WERI-Rb-1 (cell line): ENCODE data around the gene BCAP29.

Experiments
- DNase-seq: peaks from one replicate; pipeline ENCODE4 v3.0.0-alpha.2; 2020
- H3K27ac ChIP-seq: fragments of 250-450 bp; sonication (Bioruptor Pico); 2 replicates; pipeline ENCODE4 v1.5.1; 2020; ENCODE audit warnings: mild to moderate bottlenecking, moderate library complexity
- H3K27me3 ChIP-seq: fragments of 250-450 bp; sonication (Bioruptor Pico); 2 replicates; pipeline ENCODE4 v1.5.1; 2021; ENCODE audit warnings: mild to moderate bottlenecking, low read depth, moderate library complexity; ENCODE audit not compliant: insufficient read depth, severe bottlenecking
- H3K36me3 ChIP-seq: fragments of 250-450 bp; sonication (Bioruptor Pico); 2 replicates; pipeline ENCODE4 v1.5.1; 2020; ENCODE audit warnings: mild to moderate bottlenecking, moderate library complexity
- H3K4me3 ChIP-seq: 2 replicates; pipeline ENCODE4 v1.5.1; 2011; ENCODE audit warnings: low read depth, mild to moderate bottlenecking, control low read depth, low read length
- H3K9me3 ChIP-seq: fragments of 250-450 bp; sonication (Bioruptor Pico); 2 replicates; pipeline ENCODE4 v1.5.1; 2021; ENCODE audit warnings: mild to moderate bottlenecking, moderate library complexity; ENCODE audit not compliant: severe bottlenecking
- CTCF ChIP-seq: IDR thresholded peaks from 2 replicates; pipeline ENCODE4 v1.5.1; 2011; ENCODE audit warnings: low read depth, mild to moderate bottlenecking, control low read depth, inconsistent platforms, low read length

Gene BCAP29

GRCh38 chr7:107544848-107545591, 35.0 kb upstream of the BCAP29 start:
- H3K27me3 ChIP-seq = no peaks in the 10 kb centered on the region
- no peak for DNase-seq

GRCh38 chr7:107551936-107552335, 28.1 kb upstream of the BCAP29 start:
- Histone ChIP-seq H3K27ac (no peak overlapping the region), H3K4me3 (no peak overlapping the region), H3K27me3 (no peaks in the 10 kb centered on the region), H3K36me3 (peaks cover 26% of the 10 kb centered on the region), H3K9me3 (no peaks in the 10 kb centered on the region)
- no peak for TF ChIP-seq CTCF
- DNase-seq = no peak

More at GRCh38 chr7:107544848-107545591, 35.0 kb upstream of the BCAP29 start:
- Histone ChIP-seq H3K36me3 (peaks cover 8% of the 10 kb centered on the region), H3K27ac (no peak overlapping the region), H3K4me3 (no peak overlapping the region), H3K9me3 (no peaks in the 10 kb centered on the region)
- no peak for TF ChIP-seq CTCF

- Histone ChIP-seq H3K27me3 (no peaks in the 10 kb centered on the region), H3K9me3 (no peaks in the 10 kb centered on the region), H3K4me3 (no peak overlapping the region), H3K27ac (no peak overlapping the region), H3K36me3 (peaks cover 40% of the 10 kb centered on the region)
- TF ChIP-seq CTCF = no peak
- no peak for DNase-seq
Observed at GRCh38 chr7:107555893-107556292, 24.2 kb upstream of the BCAP29 start.

GRCh38 chr7:107559864-107560263, 20.2 kb upstream of the BCAP29 start:
- Histone ChIP-seq H3K9me3 (no peaks in the 10 kb centered on the region), H3K4me3 (no peak overlapping the region), H3K27ac (no peak overlapping the region), H3K27me3 (no peaks in the 10 kb centered on the region), H3K36me3 (peaks cover 20% of the 10 kb centered on the region)
- no peak for DNase-seq
- no peak for TF ChIP-seq CTCF

GRCh38 chr7:107560898-107561516, 19.0 kb upstream of the BCAP29 start:
- no peak for DNase-seq
- Histone ChIP-seq H3K36me3 (peaks cover 20% of the 10 kb centered on the region), H3K27me3 (no peaks in the 10 kb centered on the region), H3K9me3 (no peaks in the 10 kb centered on the region), H3K27ac (no peak overlapping the region), H3K4me3 (no peak overlapping the region)
- TF ChIP-seq CTCF = no peak
